ENCODE data around the gene CMIP. TPM values are rescaled to one million over a fixed set of nuclear protein-coding genes. Genes with fewer than 3 reads are reported as not detected.

CMIP gene
- total RNA-seq, 4 donors from 2014 or later: 44.6 to 152 (median 76.5) TPM

DNA sequence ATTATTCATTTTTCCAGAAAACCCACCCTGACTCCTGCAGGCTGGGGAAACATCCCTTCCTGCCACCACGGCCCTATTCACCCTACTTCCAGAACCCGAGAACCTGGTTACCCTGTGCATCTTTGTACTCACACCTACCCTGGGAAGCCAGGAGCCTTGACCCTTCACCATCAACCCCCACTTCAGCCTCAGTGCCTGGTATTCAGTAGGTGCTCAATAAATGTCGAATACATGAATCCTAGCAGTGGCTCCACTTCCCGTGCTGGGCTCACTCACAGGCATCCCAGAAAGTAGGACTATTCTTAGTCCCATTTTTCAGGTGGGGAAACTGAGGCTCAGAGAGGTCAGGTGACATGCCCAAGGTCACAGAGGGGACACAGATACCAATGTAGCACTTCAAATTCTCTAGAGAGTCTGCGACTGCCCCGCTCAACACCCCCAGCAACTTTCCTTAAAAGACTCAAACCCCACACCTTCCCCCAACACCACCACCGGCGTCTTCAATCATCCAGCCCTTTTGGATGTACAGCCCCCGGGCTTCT is 36.1 kb upstream of the CMIP start:
- no peak overlapping the region for H3K4me3 ChIP-seq
- H3K27ac ChIP-seq: no peak overlapping the region
- H3K36me3 ChIP-seq: no peaks in the 10 kb centered on the region
- TF ChIP-seq, protein P1, sequence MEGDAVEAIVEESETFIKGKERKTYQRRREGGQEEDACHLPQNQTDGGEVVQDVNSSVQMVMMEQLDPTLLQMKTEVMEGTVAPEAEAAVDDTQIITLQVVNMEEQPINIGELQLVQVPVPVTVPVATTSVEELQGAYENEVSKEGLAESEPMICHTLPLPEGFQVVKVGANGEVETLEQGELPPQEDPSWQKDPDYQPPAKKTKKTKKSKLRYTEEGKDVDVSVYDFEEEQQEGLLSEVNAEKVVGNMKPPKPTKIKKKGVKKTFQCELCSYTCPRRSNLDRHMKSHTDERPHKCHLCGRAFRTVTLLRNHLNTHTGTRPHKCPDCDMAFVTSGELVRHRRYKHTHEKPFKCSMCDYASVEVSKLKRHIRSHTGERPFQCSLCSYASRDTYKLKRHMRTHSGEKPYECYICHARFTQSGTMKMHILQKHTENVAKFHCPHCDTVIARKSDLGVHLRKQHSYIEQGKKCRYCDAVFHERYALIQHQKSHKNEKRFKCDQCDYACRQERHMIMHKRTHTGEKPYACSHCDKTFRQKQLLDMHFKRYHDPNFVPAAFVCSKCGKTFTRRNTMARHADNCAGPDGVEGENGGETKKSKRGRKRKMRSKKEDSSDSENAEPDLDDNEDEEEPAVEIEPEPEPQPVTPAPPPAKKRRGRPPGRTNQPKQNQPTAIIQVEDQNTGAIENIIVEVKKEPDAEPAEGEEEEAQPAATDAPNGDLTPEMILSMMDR (IDR thresholded peaks at IDR 0.05): no peak
- no peak for TF ChIP-seq POLR2A (IDR thresholded peaks at IDR 0.05)
- H3K9me3 ChIP-seq: no peaks in the 10 kb centered on the region
- no peak for DNase-seq
- H3K4me1 ChIP-seq: peaks cover 0 to 6% (median 3%) of the 10 kb centered on the region in 4 donors
- H3K27me3 ChIP-seq: no peaks in the 10 kb centered on the region

- Histone ChIP-seq H3K9me3 (no peaks in the 10 kb centered on the region), H3K27me3 (no peaks in the 10 kb centered on the region), H3K4me3 (no peak overlapping the region), H3K4me1 (peaks cover 0 to under 1% (median under 1%) of the 10 kb centered on the region in 4 donors), H3K36me3 (no peaks in the 10 kb centered on the region), H3K27ac (no peak overlapping the region)
- TF ChIP-seq, protein P1 (IDR thresholded peaks at IDR 0.05): no peak
- no peak for TF ChIP-seq POLR2A (IDR thresholded peaks at IDR 0.05)
- DNase-seq: no peak
Observed at GRCh38 chr16:81409016-81409556, 35.5 kb upstream of the CMIP start.

GRCh38 chr16:81410643-81411293 is 33.8 kb upstream of the CMIP start:
- Histone ChIP-seq H3K36me3 (no peaks in the 10 kb centered on the region), H3K27ac (no peak overlapping the region), H3K4me1 (no peaks in the 10 kb centered on the region), H3K4me3 (no peak overlapping the region), H3K27me3 (no peaks in the 10 kb centered on the region), H3K9me3 (no peaks in the 10 kb centered on the region)
- no peak for TF ChIP-seq POLR2A (IDR thresholded peaks at IDR 0.05)
- TF ChIP-seq, protein P1 (IDR thresholded peaks at IDR 0.05): no peak
- no peak for DNase-seq

DNA sequence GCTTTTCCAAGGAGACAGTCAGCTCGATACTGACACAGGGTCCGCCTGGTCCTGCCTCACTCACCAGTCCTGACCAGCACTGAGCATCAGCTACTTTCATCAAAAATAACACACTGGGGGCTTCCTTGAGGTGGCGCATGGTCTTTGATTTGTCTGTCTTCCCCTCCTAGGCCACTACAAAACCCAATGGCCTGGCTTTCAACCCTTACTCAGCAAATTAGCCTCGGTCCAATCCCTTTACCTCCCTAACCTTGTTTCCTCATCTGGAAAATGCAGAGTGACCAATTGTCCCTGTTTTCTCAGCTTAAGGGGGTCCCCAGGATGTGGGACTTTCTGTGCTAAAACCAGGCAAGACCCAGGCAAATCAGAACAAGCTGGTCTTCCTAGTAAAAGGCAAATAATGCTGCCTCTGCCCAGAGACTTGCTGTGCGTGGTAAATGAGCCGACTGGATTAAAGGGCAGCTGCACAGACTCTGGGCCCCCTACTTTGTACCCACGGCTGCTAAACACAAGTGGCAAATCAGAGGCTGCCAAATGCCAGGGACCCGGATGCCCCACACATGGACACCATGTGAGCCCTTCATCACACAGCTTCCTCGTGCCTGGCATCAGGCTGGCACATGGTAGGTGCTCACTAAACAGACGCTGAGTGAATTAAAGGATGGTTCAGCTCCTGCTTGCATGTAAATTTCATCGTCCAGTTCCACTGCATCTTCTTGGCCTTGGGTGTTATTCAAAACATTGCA is 31.2 kb upstream of the CMIP start:
- no peak for DNase-seq
- Histone ChIP-seq H3K4me3 (no peak overlapping the region), H3K9me3 (no peaks in the 10 kb centered on the region), H3K4me1 (no peaks in the 10 kb centered on the region), H3K27me3 (no peaks in the 10 kb centered on the region), H3K27ac (no peak overlapping the region), H3K36me3 (no peaks in the 10 kb centered on the region)
- TF ChIP-seq, protein P1 (IDR thresholded peaks at IDR 0.05): no peak
- no peak for TF ChIP-seq POLR2A (IDR thresholded peaks at IDR 0.05)

DNA sequence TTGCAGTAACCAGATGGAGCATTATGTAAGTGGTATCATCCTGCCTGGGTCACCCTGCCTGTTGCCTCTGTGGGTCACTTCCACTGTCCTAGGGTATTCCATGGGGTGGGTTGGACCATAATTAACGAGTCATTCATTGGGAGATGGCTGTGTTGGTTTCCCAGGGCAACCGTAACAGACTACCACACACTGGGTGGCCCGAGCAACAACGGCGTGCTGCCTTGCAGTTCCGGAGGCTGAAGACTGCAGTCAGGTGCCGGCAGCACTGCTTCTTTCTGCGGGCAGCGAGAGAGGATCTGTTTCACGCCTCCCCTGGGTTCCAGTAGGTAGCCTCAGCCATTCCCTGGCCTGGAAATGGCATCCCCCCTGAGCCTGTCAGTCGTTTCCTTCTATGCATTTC is 28.9 kb upstream of the CMIP start:
- TF ChIP-seq, protein P1 (IDR thresholded peaks at IDR 0.05): no peak
- TF ChIP-seq POLR2A (IDR thresholded peaks at IDR 0.05): no peak
- Histone ChIP-seq H3K27ac (no peak overlapping the region), H3K4me3 (no peak overlapping the region), H3K9me3 (no peaks in the 10 kb centered on the region), H3K4me1 (no peaks in the 10 kb centered on the region), H3K27me3 (no peaks in the 10 kb centered on the region), H3K36me3 (no peaks in the 10 kb centered on the region)
- DNase-seq: no peak

Data from Peyer's patch (tissue), 4 donors.